HepG2 (cell line): ENCODE data around the gene PXDC1. TPM values are rescaled to one million over a fixed set of nuclear protein-coding genes. Genes with fewer than 3 reads are reported as not detected.

Experiments
- ARHGAP35 ChIP-seq: sonication (generic); formaldehyde crosslinking; IDR thresholded peaks from 2 replicates; pipeline ENCODE4 v1.9.0; 2022; ENCODE audit warnings: mild to moderate bottlenecking, inconsistent platforms, moderate library complexity, missing genetic modification reagents, borderline replicate concordance
- BORCS8-MEF2B ChIP-seq: sonication (generic); formaldehyde crosslinking; IDR thresholded peaks from 2 replicates; pipeline ENCODE4 v1.8.0; 2022; ENCODE audit warnings: mild to moderate bottlenecking, missing genetic modification reagents
- CBX2 ChIP-seq, 2 experiments: fragments of 200-600 bp in 1 of 2; sonication (generic); formaldehyde crosslinking in 1 of 2; IDR thresholded peaks; 2 replicates each; pipeline versions ENCODE4 v1.7.0 to v1.8.1; 2018 to 2022; ENCODE audit warnings: low read depth in 2 of 2, low read length in 1 of 2, mild to moderate bottlenecking in 1 of 2, missing genetic modification reagents in 1 of 2
- CBX5 ChIP-seq: sonication (generic); formaldehyde crosslinking; IDR thresholded peaks from 2 replicates; pipeline ENCODE4 v1.4.0; 2020; ENCODE audit warnings: missing genetic modification reagents, borderline replicate concordance
- CREB1 ChIP-seq, 2 experiments: fragments of 450-650 bp in 1 of 2; IDR thresholded peaks; 2 replicates each; pipeline ENCODE4 v1.6.1; 2016 to 2017; ENCODE audit warnings: control low read depth in 1 of 2, mild to moderate bottlenecking in 1 of 2, missing compliant biosample characterization in 1 of 2, missing genetic modification characterization in 1 of 2
- CTCF ChIP-seq: sonication (generic); formaldehyde crosslinking; IDR thresholded peaks from 2 replicates; pipeline ENCODE4 v1.5.0; 2020; ENCODE audit warnings: mild to moderate bottlenecking, missing genetic modification reagents, moderate library complexity
- DNMT3B ChIP-seq: conservative IDR thresholded peaks from 2 replicates; pipeline ENCODE4 v1.6.1; 2016; ENCODE audit warnings: missing biosample characterization, control low read depth
- KLF16 ChIP-seq, 2 experiments: sonication (generic) in 1 of 2; formaldehyde crosslinking in 1 of 2; IDR thresholded peaks; 2 replicates each; pipeline versions ENCODE4 v1.6.1 to v1.8.0; 2016 to 2023; ENCODE audit warnings: missing genetic modification reagents in 2 of 2, missing compliant biosample characterization in 1 of 2
- NFATC3 ChIP-seq: sonication (generic); formaldehyde crosslinking; IDR thresholded peaks from 2 replicates; pipeline ENCODE4 v1.5.1; 2020; ENCODE audit warnings: mild to moderate bottlenecking, missing genetic modification reagents
- PITX1 ChIP-seq: sonication (generic); formaldehyde crosslinking; IDR thresholded peaks from 2 replicates; pipeline ENCODE4 v1.5.1; 2020; ENCODE audit warnings: mild to moderate bottlenecking, missing genetic modification reagents
- RERE ChIP-seq: IDR thresholded peaks from 2 replicates; pipeline ENCODE4 v1.6.1; 2016; ENCODE audit warnings: low read depth, missing genetic modification reagents, missing compliant biosample characterization
- SETDB1 ChIP-seq: sonication (generic); formaldehyde crosslinking; IDR thresholded peaks from 2 replicates; pipeline ENCODE4 v1.5.1; 2020; ENCODE audit warnings: missing genetic modification reagents, mild to moderate bottlenecking, borderline replicate concordance
- TEAD2 ChIP-seq: sonication (generic); formaldehyde crosslinking; IDR thresholded peaks from 2 replicates; pipeline ENCODE4 v1.9.0; 2021; ENCODE audit warnings: missing genetic modification reagents
- TEF ChIP-seq: sonication (generic); formaldehyde crosslinking; IDR thresholded peaks from 2 replicates; pipeline ENCODE4 v1.5.0; 2020; ENCODE audit warnings: missing genetic modification reagents
- TIGD3 ChIP-seq: sonication (generic); formaldehyde crosslinking; IDR thresholded peaks from 2 replicates; pipeline ENCODE4 v1.5.1; 2020; ENCODE audit warnings: mild to moderate bottlenecking, missing genetic modification reagents, borderline replicate concordance
- TP53 ChIP-seq: sonication (generic); formaldehyde crosslinking; conservative IDR thresholded peaks from 2 replicates; pipeline ENCODE4 v1.4.0; 2020; ENCODE audit warnings: missing genetic modification reagents
- YEATS4 ChIP-seq: sonication (generic); formaldehyde crosslinking; IDR thresholded peaks from 2 replicates; pipeline ENCODE4 v1.4.0; 2020; ENCODE audit warnings: missing genetic modification reagents, borderline replicate concordance
- ZNF3 ChIP-seq: IDR thresholded peaks from 2 replicates; pipeline ENCODE4 v1.7.0; 2017; ENCODE audit warnings: inconsistent platforms
- ZNF772 ChIP-seq: sonication (generic); formaldehyde crosslinking; IDR thresholded peaks from 2 replicates; pipeline ENCODE4 v1.5.0; 2020; ENCODE audit warnings: mild to moderate bottlenecking, missing genetic modification reagents
- polyA plus RNA-seq, 8 experiments: library from polyadenylated mRNA; depleted of rRNA in 3 of 8; stranded (reverse) in 7 of 8; unstranded in 1 of 8; fragments of >200 nt; fragmentation: Illumina TruSeq in 4 of 8; extraction: Trizol in 4 of 8; gene quantifications; 2 replicates each; pipeline versions ENCODE4 v1.2.1 to v1.2.3, GENCODE V29; 2011 to 2016; ENCODE audit warnings: low read depth in 4 of 8, missing spikeins in 1 of 8, mixed read lengths in 1 of 8; ENCODE audit not compliant: insufficient read depth in 1 of 8
- total RNA-seq, 5 experiments: library from RNA; depleted of rRNA; stranded (reverse); fragments of >200 nt; fragmentation: Illumina TruSeq; extraction: Trizol; gene quantifications; 2 replicates each; pipeline ENCODE4 v1.2.3, GENCODE V29; 2016; ENCODE audit warnings: low read depth in 1 of 5

The PXDC1 gene
- total and polyA plus RNA-seq, 2 of the 13 experiments (the other 11 are each of a cell fraction or from before 2014, with no cell fraction given) = 32.4 to 34.7 TPM

GRCh38 chr6:3742426-3743344 is 8.8 kb downstream of the PXDC1 start (continued):
- no peak for TF ChIP-seq RERE
- no peak for TF ChIP-seq SETDB1 (CRISPR knock-in tag)
- no peak for TF ChIP-seq TEF
- TF ChIP-seq NFATC3 = no peak
- no peak; the same call in 1 of the 2 replicates for TF ChIP-seq CBX5 (CRISPR knock-in tag)
- TF ChIP-seq CREB1 (IDR thresholded peaks at IDR 0.05) = no peak
- TF ChIP-seq CREB1 (CRISPR knock-in tag; IDR thresholded peaks at IDR 0.05) = no peak
- no peak for TF ChIP-seq TIGD3 (CRISPR knock-in tag)
- no peak for TF ChIP-seq BORCS8-MEF2B
- no peak for TF ChIP-seq TEAD2
- no peak for TF ChIP-seq ZNF3 (CRISPR knock-in tag)
- peak; percentile 43; the same call in 1 of the 2 replicates for TF ChIP-seq PITX1 (CRISPR knock-in tag)
- no peak for TF ChIP-seq YEATS4 (CRISPR knock-in tag)
- TF ChIP-seq DNMT3B (CRISPR knock-in tag) = no peak
- no peak for TF ChIP-seq CBX2 (IDR thresholded peaks at IDR 0.05; ENCODE audit: low read depth, low read length)
- TF ChIP-seq CBX2 (CRISPR knock-in tag; IDR thresholded peaks at IDR 0.05; ENCODE audit: low read depth) = no peak
- peak; percentile 98 for TF ChIP-seq CTCF (CRISPR knock-in tag)
- TF ChIP-seq KLF16 (CRISPR knock-in tag; IDR thresholded peaks at IDR 0.05) = peak in 1 of 2 experiments; percentile 74; a peak in 2 of 4 replicates
- TF ChIP-seq TP53 (CRISPR knock-in tag) = no peak
- 0 out of 2 replicates have a peak, but pooled peaks have one; percentile 7 for TF ChIP-seq ARHGAP35 (CRISPR knock-in tag)
- peak; percentile 72 for TF ChIP-seq ZNF772 (CRISPR knock-in tag)
